Measurements from ENCODE around the gene PIEZO1. TPM values are rescaled to one million over a fixed set of nuclear protein-coding genes. Genes with fewer than 3 reads are reported as not detected.

The PIEZO1 gene
- total and polyA plus RNA-seq, 9 of the 15 experiments (the other 6 are each of a cell fraction or from before 2014, with no cell fraction given): 3.6 to 432 (median 131) TPM

- TF ChIP-seq ZBTB9 (CRISPR knock-in tag; IDR thresholded peaks at IDR 0.05) (no peak; the same call in 1 of the 2 replicates), HLTF (IDR thresholded peaks at IDR 0.05) (no peak; the same call in 1 of the 2 replicates), SNAPC5 (CRISPR knock-in tag; IDR thresholded peaks at IDR 0.05) (no peak), SREBF2 (CRISPR knock-in tag; IDR thresholded peaks at IDR 0.05) (no peak), ZNF707 (CRISPR knock-in tag; conservative IDR thresholded peaks at IDR 0.05) (no peak), ZNF316 (IDR thresholded peaks at IDR 0.05) (no peak), ZNF778 (CRISPR knock-in tag; IDR thresholded peaks at IDR 0.05) (no peak), POLR3G (IDR thresholded peaks at IDR 0.05; ENCODE audit: extremely low read depth, insufficient read length, insufficient replicate concordance) (no peak), KLF1 (tag; IDR thresholded peaks at IDR 0.05) (0 out of 2 replicates have a peak, but pooled peaks have one; percentile 13), ZNF444 (CRISPR knock-in tag; IDR thresholded peaks at IDR 0.05) (no peak), RBM34 (IDR thresholded peaks at IDR 0.05; ENCODE audit: borderline replicate concordance, insufficient read depth, low read length) (no peak), TEAD1 (CRISPR knock-in tag; IDR thresholded peaks at IDR 0.05) (peak in 1 of 2 experiments; percentile 75; a peak in 1 of 4 replicates), BMI1 (IDR thresholded peaks at IDR 0.05; ENCODE audit: low read length) (no peak), PRMT5 (CRISPR knock-in tag; IDR thresholded peaks at IDR 0.05) (no peak), E2F6 (IDR thresholded peaks at IDR 0.05; ENCODE audit: borderline replicate concordance in 1 of 2, extremely low read depth in 1 of 2, insufficient read depth in 1 of 2, insufficient read length in 1 of 2, low read depth in 1 of 2, low read length in 1 of 2, poor library complexity in 1 of 2, severe bottlenecking in 1 of 2) (peak; percentile 93 to 94), STAT6 (CRISPR knock-in tag; IDR thresholded peaks at IDR 0.05) (no peak), ZNF140 (CRISPR knock-in tag; IDR thresholded peaks at IDR 0.05) (no peak), OTX1 (CRISPR knock-in tag; IDR thresholded peaks at IDR 0.05) (no peak), E2F1 (CRISPR knock-in tag; IDR thresholded peaks at IDR 0.05) (peak; percentile 96), ZNF76 (CRISPR knock-in tag; IDR thresholded peaks at IDR 0.05; ENCODE audit: borderline replicate concordance) (no peak), DACH1 (IDR thresholded peaks at IDR 0.05; ENCODE audit: partially characterized antibody) (no peak), ZSCAN32 (CRISPR knock-in tag; IDR thresholded peaks at IDR 0.05) (no peak), RFX1 (IDR thresholded peaks at IDR 0.05) (no peak)
These were observed 18.4 kb upstream of the PIEZO1 start, which contains the start of gene CDT1 (continued) for GRCh38 chr16:88803264-88803987.
